Non-pigmented ciliary epithelial cell (primary cell): Measurements from ENCODE around the gene FOXC2.

Experiments
- DNase-seq: peaks from one replicate; pipeline ENCODE4 v3.0.0-alpha.2; 2010; ENCODE audit warnings: low read depth

FOXC2 gene

DNA sequence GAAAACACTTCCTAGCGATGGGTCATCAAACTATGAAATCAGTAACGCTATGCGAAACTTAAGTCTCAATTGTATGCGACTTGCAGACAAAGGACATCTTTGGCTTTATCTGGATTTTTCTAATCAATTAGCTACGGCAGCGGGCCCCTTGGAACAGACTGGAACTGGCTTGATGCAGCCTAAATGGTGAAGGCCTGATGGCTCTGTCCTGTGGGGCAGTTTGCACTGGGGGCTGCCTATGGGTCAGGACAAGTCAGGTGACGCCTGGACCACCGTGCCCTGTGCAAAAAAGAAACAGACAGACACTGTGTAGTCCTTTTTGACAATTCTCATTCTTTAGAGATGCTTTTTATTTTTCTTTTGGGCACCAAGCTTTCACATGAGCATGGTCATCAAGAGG is 33.6 kb upstream of the FOXC2 start:
- no peak for DNase-seq

DNA sequence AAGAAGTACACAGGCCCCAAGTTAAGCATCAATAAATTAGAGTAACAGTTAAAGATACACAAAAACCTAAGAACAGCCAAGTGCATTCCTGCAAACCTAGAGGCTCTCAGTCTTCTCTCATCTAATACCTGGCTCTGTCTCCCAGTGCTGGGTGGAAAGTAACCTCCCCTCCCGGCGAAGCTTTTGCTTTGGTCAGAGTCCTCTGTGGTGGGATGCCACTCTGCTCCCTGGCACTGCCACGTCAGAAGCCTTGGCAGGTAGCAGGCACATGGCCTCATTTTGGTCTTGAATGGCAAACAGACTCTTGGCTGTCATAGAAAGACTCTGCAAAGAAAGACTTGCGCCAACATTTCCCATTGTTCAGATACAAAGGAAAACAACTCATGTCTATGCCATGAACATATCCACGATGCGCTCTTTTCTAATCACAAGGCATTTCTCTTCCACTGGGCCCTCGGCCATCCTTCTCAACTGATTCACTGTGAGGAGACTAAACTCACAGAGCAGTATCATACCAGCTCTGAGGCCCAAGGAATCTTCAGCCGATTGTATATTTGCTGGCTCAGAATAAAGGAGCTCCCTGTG is 32.8 kb upstream of the FOXC2 start:
- DNase-seq = no peak

DNA sequence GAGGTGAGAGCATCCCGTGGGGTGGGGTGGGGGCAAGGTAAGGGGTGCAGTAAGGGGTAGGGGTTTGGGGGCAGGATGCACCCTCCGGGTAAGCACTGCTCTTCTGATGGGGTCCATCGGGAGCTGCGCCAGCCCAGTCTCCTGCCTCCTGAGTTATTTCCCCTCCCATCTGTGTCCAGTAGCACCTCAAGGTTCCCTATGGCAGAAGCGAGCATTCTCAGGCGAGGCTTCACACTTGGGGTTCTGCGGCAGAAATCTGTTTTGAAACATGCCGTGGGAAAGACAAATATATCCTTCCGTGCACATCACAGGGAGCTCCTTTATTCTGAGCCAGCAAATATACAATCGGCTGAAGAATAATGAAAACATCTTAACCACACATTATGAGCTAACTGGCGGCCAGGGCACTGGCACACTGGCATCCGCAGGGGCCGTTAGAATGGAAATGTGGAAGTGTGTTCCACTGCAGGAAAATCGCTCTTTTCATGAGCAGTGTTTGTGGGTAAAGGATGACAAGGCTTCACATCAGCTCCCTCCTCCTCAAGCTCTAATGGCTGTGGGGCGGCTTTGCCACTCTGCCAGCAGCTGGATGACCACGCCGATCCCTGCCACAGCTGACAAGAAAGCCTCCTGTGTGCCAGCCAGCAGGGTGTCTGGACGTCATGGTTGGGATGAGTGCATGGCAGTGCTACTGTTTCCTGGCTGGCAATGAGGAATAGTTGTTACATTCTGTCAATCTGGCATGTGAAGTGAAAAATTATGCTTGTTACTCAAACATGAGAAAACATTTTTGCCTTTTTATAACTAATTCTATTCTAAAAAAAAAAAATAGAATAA is 31.6 kb upstream of the FOXC2 start:
- DNase-seq = no peak

DNA sequence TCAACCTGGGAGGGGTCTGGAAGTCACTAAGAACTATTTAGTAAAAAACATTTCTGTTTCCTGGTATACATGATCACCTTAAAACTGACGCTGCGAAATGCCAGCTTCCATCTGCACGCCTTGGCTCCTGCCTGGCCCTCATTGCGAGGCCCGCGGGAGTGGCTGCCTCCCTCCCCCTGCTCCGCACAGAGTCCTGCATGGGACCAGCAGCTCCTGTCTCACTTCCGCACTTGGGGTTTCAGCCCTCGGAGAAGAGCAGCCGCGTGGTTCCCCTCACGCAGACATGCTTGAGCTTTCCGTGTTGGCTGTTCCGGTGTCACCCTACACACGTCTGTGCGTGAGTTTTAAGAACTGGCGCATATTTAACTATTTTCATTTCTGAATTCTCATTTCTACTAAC is 30.0 kb upstream of the FOXC2 start:
- no peak for DNase-seq

DNA sequence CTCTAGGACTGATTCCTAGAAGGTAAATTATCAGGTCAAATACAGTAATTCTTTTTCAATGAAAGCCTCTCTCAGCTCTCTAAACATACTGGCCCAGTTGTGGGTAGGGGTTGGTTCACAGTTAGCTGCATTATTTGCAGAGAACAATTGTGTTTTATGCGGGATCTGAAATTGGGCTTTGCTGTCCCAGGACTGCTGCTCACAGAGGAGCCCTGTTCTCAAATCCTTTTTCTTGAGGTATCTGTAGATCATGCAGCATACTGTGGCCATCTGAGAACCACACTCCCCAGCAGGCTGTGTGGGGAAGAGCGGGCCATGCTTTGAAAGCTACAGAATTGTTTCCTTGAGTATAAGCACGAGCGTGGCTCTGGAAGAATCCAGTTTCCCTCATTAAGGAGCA is 29.1 kb upstream of the FOXC2 start:
- no peak for DNase-seq

DNA sequence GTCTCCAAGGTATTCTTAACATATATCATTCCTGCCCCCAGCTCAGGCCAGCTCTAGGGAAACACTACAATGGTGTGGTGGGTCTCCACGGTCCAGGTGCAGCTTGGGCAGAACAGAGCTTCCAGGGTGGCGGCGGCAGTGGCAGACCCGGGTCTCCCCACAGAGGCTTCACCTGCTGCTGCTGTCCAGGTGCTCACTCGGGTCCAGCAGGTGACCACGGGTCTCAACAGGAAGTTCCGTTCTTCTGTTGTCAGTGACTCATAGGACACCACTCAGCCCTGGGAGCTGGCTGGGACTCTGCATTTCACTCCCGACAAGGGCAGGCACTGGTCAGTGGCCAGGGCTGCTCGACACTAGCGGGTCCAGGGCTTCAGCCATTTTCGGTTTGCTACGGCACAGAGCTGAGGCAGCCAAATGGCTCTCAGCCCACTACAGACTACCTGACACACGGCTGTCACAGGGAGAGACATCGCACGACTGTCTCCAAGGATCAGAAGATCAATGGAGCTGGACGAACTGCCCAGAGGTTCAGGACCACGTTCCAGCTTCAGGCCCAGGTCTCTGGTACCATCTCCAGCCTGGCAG is 28.3 kb upstream of the FOXC2 start:
- DNase-seq = no peak

DNA sequence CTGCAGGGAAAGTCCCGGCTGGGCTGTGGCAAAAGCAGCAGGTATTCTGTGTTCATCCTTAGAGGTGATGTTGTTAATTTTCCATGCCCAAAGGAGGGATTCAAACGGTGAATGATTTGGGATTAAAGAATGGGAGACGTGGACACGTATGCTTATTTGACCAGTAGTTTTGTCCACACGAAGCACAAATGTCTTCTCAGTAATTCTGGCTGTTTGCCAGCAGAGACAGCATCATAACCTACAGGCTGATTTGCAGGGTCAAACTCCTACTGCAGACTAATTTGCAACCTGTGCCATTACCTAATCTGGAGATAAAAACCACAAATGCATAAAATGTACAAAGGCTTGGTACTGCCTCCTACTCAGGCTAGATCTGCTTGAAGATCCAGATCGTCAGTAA is 25.7 kb upstream of the FOXC2 start:
- DNase-seq = no peak

DNA sequence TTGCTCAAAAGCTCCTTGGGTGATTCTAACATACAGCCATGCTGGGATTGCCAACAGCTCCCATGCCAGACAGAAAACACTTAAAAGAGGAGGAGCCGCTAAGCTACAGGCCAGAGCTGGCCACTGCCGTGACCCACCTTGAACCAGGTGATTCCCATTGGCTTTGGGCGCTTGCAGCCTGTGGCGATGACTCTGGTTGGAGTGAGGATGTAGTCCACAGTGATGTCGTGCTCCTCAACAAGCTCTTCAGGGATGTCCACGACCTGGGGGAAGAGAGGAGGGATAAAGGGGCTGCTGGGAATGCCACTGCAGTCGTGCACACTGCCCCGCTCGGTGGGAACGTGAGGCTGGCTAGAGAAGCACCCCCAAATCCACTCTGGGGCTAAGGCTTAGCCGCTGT is 25.1 kb upstream of the FOXC2 start:
- no peak for DNase-seq

DNA sequence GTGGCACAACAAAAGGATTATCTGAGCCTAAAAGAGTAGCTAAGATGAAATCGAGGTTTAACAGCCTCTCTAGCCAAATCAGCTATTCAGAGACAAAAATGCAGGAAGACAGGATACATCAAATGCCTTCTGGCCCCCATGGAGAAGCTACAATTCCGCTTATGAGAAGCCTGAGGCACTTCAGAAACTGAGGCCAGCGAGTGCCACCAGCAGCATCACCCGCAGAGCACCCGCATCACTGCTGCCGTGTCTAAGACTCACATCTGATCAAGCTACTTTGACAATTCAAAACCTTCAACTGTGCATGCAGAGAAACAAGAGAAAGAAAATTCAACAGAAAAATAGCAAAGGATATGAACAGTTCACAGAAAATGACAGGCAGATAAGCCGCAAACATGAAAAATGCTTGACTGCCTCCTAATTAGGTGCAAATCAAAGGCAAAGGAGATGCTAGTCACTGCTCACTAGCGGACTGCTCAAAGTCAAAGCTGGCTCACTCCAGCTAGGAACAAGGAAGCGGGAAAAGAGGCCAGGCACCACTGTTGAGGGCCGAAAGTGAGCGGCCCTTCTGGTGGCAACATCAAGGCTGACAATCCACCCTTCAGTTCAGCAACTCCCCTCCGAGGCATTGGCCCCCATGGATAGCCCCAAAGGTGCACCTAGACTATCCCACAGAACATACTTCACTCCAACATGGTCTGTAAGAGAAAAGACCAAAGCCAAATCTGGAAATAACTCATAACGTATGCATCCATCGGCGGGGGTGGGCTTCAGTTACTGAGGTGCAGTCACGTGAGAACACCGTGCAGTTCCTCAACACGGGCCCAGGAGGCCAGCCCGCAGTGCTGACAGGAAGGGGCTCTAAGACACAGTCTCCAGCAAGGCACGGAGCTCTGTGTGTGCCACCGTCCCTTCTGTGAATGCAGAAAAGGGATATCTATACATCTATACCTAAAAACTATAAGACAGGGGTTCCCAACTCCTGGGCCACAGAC is 23.6 kb upstream of the FOXC2 start:
- no peak for DNase-seq

DNA sequence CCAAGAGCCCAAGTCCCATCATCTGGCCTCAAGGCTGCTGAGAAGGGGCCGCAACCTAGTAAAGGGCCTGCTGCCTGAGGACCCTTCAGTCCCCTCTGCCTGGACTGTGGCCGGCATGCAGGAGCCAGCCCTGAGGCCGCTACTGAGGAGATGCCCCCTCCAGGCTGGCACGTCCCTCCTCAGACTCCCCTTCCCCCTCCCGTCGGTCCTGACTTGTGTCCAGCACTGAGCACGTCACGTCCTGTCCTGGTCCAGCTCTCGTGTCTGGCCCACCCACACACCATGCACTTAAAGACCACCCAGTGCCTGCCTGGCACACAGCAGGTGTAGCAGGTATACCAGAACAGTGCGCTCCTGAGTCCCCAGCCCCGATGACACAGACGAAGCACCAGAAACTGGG is 21.1 kb upstream of the FOXC2 start:
- no peak for DNase-seq

DNA sequence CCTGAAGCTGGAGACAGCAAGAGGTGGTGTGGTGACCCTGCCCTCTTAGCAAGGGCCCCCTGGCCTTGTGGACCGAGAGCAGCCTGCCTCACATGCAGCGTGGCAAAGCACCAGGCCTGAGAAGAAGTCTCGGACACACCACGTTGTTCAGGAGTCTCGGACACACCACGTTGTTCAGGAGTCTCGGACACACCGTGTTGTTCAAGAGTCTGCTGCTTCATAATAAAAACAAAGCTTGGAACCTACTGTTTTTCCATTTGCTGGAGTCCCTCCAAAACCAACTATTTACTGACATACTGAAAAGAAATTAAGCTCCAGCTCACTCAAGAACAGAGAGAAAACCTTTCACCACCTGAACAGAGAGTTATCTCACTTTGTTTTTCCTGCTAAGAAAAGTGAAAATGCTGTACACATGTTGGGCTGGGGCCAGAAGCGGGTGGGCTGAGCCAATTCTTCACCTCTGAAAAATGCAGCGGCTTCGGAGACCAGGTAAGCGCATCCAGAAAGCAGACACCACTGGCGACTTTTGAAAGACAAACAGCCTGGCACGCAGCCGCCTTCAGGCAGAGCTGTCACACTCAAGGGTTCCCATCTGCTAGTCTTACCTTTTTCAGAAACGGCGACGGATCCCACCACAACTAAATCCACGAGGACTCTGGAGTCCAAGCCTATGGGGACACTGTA is 20.5 kb upstream of the FOXC2 start:
- DNase-seq = no peak

DNA sequence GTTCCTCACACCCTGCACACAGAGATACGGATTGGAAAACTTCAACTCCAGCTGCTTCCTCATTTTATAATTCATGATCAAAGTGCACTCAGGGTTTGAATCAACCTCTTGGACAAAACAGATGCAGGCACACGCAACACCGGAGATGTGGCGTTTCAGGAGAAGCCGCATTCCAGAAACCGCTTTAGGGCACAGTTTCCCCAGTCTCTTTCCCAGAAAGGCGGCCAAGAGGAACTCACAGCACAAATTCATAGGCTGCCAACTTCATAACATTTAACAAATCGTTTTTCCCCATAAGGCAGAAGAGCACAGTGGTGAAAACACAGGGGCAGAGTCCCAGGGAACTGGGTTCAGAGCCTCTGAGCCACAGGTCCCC is 20.0 kb upstream of the FOXC2 start:
- no peak for DNase-seq

DNA sequence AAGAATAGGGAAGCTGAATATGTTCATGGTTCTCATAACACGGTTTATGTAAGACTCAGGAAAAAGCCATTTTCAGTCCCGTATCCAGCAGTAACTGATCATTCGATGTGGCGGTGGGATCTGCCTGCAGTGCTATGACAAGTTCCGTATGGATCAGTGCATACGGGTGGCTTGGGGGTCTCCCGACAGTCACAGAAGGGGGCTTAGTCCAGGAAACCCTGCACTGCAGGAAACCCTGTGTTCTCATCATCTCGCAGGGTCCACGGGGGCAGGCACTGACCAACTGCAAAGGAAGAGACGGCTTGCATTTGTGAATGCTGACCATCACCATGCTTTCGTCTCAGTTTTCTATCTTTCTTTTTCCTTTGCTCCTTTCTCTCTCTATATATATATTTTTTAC is 19.3 kb upstream of the FOXC2 start:
- DNase-seq = no peak

DNA sequence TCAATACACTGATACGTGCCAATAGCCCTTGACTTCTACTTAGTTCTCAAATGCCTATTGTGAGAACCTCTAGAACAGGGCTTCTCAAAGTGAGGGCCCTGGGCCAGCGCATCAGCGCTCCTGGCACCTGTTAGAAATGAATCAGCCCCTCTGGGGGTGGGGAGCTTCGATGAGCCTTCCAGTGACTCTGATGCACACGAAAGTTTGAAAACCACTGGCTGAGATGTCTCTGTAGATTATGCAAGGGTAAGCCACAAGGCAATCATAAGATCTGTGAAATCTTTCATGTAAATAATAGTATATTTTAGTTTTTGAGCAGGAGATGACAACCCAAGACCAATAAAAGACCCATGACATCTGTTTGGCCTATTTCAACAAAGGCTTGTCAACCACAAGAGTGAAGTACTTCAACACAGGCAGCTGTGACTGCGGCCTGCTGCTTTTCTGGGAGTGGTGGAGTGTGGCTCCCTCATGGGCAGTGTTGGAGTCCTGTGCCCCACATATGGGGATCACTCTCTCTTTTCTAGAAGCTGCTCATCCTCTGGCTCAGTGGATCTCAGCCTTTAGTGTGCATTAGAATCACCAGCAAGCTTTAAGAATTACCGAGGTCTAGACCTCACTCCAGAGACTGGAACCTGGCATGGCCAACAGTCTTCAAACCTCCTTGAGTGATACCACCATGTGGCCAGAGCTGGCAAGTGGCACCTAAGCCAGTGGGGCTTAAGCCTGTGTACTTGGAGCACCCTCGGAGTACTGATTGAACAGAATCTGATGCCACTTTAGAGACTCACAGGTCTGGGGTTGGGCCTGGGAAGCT is 17.3 kb upstream of the FOXC2 start:
- DNase-seq = no peak

DNA sequence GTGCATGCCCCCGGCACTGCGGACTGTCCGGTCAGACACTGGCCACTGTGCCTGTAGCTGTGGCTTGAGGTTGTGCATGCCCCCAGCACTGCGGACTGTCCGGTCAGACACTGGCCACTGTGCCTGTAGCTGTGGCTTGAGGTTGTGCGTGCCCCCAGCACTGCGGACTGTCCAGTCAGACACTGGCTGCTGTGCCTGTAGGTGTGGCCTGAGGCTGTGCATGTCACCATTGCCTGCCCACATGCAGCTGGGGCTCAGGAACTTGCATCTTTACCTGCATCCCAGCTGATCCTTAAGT is 16.8 kb upstream of the FOXC2 start:
- DNase-seq = no peak

DNA sequence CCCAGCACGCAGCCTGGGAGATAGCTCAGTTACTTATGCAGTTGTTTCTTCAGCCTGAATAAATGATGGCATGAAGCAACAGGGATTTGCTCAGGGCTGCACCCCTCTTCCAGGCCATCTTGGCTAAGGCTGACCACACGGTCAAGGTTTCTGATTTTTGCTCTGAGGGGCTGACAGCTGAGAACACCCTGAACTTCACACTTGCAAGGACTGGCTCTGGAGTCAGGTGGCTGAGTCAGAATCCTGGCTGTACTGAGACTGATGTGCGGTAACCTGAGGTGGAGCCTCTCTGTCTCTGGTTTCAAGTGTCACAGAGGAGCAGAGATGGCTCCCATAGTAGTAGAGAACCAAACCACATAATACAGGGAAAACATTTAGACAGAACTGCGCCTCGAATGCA is 16.3 kb upstream of the FOXC2 start:
- DNase-seq = no peak

DNA sequence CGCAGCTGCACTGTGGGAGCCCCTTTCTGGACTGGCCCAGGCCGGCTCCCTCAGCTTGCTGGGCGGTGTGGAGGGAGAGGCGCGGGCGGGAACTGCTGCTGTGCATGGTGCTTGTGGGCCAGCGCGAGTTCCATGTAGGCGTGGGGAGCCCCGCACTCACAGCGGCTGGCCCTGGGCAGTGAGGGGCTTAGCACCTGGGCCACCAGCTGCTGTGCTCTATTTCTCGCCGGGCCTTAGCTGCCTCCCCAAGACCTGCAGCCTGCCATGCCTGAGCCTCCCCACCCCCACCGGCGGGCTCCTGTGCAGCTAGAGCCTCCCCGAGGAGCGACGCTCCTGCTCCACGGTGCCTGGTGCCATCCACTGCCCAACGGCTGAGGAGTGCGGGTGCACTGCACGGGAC is 13.3 kb upstream of the FOXC2 start:
- DNase-seq = no peak

DNA sequence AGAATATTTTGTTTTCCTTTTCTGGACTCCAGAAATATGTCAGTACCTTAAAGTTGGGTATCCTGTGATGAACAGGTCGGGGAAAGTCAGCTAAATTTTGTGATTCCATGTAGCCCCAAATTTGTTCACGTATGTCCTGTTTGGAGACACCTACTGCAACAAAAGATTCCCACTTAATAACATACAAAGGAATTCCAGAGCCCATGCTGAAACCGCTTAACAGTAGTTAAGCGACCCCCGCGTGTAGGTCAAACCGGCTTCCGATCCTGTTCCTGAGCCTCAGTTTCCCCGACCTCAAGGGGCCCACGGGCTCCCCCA is 12.1 kb upstream of the FOXC2 start:
- no peak for DNase-seq

DNA sequence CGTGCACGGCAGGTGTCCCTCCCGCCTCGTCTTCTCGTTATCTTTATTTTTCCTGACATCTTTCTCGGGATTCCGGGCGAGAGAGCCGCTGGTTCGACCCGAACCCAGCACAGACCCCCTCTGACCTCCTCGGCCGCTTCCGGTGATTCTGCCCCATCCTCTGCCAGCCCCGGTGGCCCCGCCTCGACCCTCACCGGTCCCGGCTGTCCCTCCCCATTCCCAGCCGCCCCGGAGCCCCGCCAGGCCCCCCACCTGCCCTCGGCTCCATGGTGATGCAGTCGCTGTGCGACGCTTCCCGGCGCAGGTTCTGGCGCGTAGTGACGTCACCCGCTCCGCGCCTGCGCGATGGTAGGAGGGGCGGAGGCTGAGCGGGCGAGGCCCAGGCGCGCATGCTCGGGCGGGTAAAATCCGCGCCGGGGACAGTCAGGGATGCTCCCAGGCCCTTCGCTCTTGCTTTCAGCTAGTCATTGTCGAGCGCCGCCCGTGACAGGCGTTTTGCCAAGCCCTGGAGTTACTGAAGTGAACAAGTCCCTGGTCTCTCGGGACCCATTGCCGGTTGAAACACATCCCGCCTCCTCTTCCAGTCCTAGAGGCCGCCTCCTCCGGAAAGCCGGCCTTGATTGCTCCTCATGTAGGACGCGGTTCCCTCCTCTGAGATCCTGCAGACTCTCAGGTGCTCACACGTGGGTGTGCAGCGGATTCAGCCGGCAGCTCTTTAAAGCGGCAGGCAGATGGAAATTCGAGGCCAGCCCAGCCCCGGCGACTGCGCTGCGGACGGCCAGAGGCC is 11.5 kb upstream of the FOXC2 start, which contains the start of gene MTHFSD:
TSS of gene MTHFSD (minus strand) at position 319 of the 787 bp plus-strand sequence. CDS start at position 268, 51 bp downstream.
- no peak for DNase-seq

DNA sequence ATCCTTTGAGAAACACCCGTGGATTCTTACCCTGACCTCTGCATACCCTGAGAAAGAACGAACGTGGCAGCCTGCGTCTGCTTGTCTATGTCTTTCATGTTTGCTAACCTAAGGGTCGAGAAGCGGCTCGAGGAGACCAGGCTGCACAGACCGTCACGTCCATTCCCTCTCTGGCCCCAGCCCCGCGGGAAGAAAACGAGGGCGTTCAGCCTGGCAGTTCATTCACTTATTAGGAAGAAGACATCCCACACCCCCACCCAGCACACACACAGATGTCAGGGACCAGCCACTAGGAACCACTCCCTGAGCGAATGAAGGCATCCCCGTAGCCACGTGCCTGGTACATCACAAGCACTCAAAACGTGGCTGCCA is 10.9 kb upstream of the FOXC2 start:
- DNase-seq = no peak

DNA sequence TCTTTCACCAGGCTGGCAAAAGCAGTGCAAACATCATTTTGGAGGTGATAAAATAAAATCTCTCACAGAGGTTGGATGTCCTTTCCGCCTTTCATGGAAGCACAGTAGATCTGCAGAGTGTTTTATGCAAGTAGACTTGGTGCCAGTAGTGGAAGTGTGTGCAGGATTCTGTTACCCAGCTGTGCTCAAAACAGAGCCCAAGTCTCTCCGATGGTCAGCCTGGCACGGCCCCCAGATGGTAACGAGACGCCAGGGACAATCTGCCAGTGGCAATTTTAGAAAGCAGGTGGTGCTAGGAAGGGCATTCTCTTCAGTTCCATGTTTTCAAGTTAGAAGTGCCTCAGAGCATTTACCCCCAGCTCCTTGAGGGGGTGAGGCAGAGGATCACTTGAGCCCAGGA is 10.1 kb upstream of the FOXC2 start:
- DNase-seq = no peak
